ENCODE results near the gene ELF4. TPM values are rescaled to one million over a fixed set of nuclear protein-coding genes. Genes with fewer than 3 reads are reported as not detected.

The ELF4 gene
- total RNA-seq, 2 donors from 2014 or later: 2.8 to 3.8 TPM

- Histone ChIP-seq H3K4me3 (ENCODE audit: low read length) (no peak overlapping the region), H3K9me3 (ENCODE audit: control insufficient read depth, low read length) (no peaks in the 10 kb centered on the region), H3K9ac (ENCODE audit: extremely low read depth, low read length, poor library complexity, severe bottlenecking) (no peak overlapping the region), H3K27me3 (ENCODE audit: control insufficient read depth, insufficient read depth, low read length, poor library complexity, severe bottlenecking) (no peaks in the 10 kb centered on the region), H3K36me3 (ENCODE audit: control insufficient read depth, insufficient read depth, low read length) (no peaks in the 10 kb centered on the region), H3K4me1 (ENCODE audit: control insufficient read depth, insufficient read depth, low read length) (no peaks in the 10 kb centered on the region), H3K27ac (ENCODE audit: low read depth, low read length) (no peak overlapping the region)
- TF ChIP-seq CTCF (conservative IDR thresholded peaks at IDR 0.05): no peak
- 92% methylated on average over 8 of the region's 11 CpGs; no CpG with 5 or more reads in 1 of the 2 experiments for WGBS, 2 experiments (ENCODE audit: insufficient coverage in 1 of 2, insufficient read length in 1 of 2)
- Mint-ChIP-seq H3K9me3 (peaks cover 38% of the 10 kb centered on the region), H3K36me3 (ENCODE audit: low read depth) (no peaks in the 10 kb centered on the region), H3K27me3 (ENCODE audit: insufficient read depth) (peaks cover 12% of the 10 kb centered on the region), H3K4me1 (peaks cover 10% of the 10 kb centered on the region), H3K4me3 (no peak overlapping the region), H3K27ac (no peak overlapping the region)
- DNase-seq: no peak
These were observed 24.5 kb downstream of the ELF4 start for GRCh38 chrX:130085551-130086446.

- Histone ChIP-seq H3K4me3 (ENCODE audit: low read length) (no peak overlapping the region), H3K27me3 (ENCODE audit: control insufficient read depth, insufficient read depth, low read length, poor library complexity, severe bottlenecking) (no peaks in the 10 kb centered on the region), H3K9me3 (ENCODE audit: control insufficient read depth, low read length) (no peaks in the 10 kb centered on the region), H3K27ac (ENCODE audit: low read depth, low read length) (no peak overlapping the region), H3K4me1 (ENCODE audit: control insufficient read depth, insufficient read depth, low read length) (no peaks in the 10 kb centered on the region), H3K36me3 (ENCODE audit: control insufficient read depth, insufficient read depth, low read length) (no peaks in the 10 kb centered on the region), H3K9ac (ENCODE audit: extremely low read depth, low read length, poor library complexity, severe bottlenecking) (no peak overlapping the region)
- no peak overlapping the region for H3K27ac Mint-ChIP-seq
- no peak for DNase-seq
- H3K4me1 Mint-ChIP-seq: peaks cover 10% of the 10 kb centered on the region
- WGBS, 2 experiments (ENCODE audit: insufficient coverage in 1 of 2, insufficient read length in 1 of 2): 89% methylated on average over 7 of the region's 9 CpGs; no CpG with 5 or more reads in 1 of the 2 experiments
- H3K27me3 Mint-ChIP-seq (ENCODE audit: insufficient read depth): peaks cover 8% of the 10 kb centered on the region
- no peaks in the 10 kb centered on the region for H3K36me3 Mint-ChIP-seq (ENCODE audit: low read depth)
- H3K4me3 Mint-ChIP-seq: no peak overlapping the region
- peaks cover 39% of the 10 kb centered on the region for H3K9me3 Mint-ChIP-seq
- TF ChIP-seq CTCF (conservative IDR thresholded peaks at IDR 0.05): no peak
These were observed 25.6 kb downstream of the ELF4 start for GRCh38 chrX:130084631-130085237.

GRCh38 chrX:130083656-130084382 is 26.5 kb downstream of the ELF4 start:
- no peaks in the 10 kb centered on the region for H3K27me3 ChIP-seq (ENCODE audit: control insufficient read depth, insufficient read depth, low read length, poor library complexity, severe bottlenecking)
- H3K9ac ChIP-seq (ENCODE audit: extremely low read depth, low read length, poor library complexity, severe bottlenecking): no peak overlapping the region
- H3K36me3 ChIP-seq (ENCODE audit: control insufficient read depth, insufficient read depth, low read length): no peaks in the 10 kb centered on the region
- no peaks in the 10 kb centered on the region for H3K4me1 ChIP-seq (ENCODE audit: control insufficient read depth, insufficient read depth, low read length)
- no peak overlapping the region for H3K27ac ChIP-seq (ENCODE audit: low read depth, low read length)
- H3K36me3 Mint-ChIP-seq (ENCODE audit: low read depth): no peaks in the 10 kb centered on the region
- DNase-seq: no peak
- H3K4me1 Mint-ChIP-seq: peaks cover 10% of the 10 kb centered on the region
- WGBS, 2 experiments (ENCODE audit: insufficient coverage in 1 of 2, insufficient read length in 1 of 2): 83 to 92% methylated on average over 2 to 15 of the region's 15 CpGs
- no peak overlapping the region for H3K4me3 ChIP-seq (ENCODE audit: low read length)
- H3K27me3 Mint-ChIP-seq (ENCODE audit: insufficient read depth): peaks cover 9% of the 10 kb centered on the region
- no peak overlapping the region for H3K4me3 Mint-ChIP-seq
- H3K9me3 Mint-ChIP-seq: peaks cover 41% of the 10 kb centered on the region
- no peaks in the 10 kb centered on the region for H3K9me3 ChIP-seq (ENCODE audit: control insufficient read depth, low read length)
- no peak overlapping the region for H3K27ac Mint-ChIP-seq
- TF ChIP-seq CTCF (conservative IDR thresholded peaks at IDR 0.05): no peak

All from endodermal cell (in vitro differentiated cells).